Upper lobe of left lung (tissue), 6 donors: ENCODE data around the gene RBM28. TPM values are rescaled to one million over a fixed set of nuclear protein-coding genes. Genes with fewer than 3 reads are reported as not detected.

Experiments
- ATAC-seq, 2 donors: fragments of 200-7000 bp; cut with Tn5 transposase; one replicate each; pipeline ENCODE4 v1.9.1; 2022; ENCODE audit warnings: mild to moderate bottlenecking in 2 of 2, moderate library complexity in 2 of 2; ENCODE audit not compliant: low FRiP score in 2 of 2
- DNase-seq, 2 donors: peaks; one replicate each; pipeline ENCODE4 v3.0.0-alpha.2; 2019 to 2020
- H3K27ac ChIP-seq, 4 donors: fragments of 200-600 bp; sonication (generic); one replicate each; pipeline ENCODE4 v1.5.1; 2016 to 2019
- H3K27me3 ChIP-seq, 4 donors: fragments of 200-600 bp; sonication (generic); one replicate each; pipeline ENCODE4 v1.5.1; 2017 to 2019
- H3K36me3 ChIP-seq, 4 donors: fragments of 200-600 bp; sonication (generic); one replicate each; pipeline ENCODE4 v1.5.1; 2016 to 2019
- H3K4me1 ChIP-seq, 4 donors: fragments of 200-600 bp; sonication (generic); one replicate each; pipeline ENCODE4 v1.5.1; 2018 to 2019
- H3K4me3 ChIP-seq, 4 donors: fragments of 200-600 bp; sonication (generic); one replicate each; pipeline ENCODE4 v1.5.1; 2017 to 2019; ENCODE audit warnings: mild to moderate bottlenecking in 2 of 4, moderate library complexity in 1 of 4
- H3K9me3 ChIP-seq, 4 donors: fragments of 200-600 bp; sonication (generic); one replicate each; pipeline ENCODE4 v1.5.1; 2018 to 2019
- EP300 ChIP-seq, 4 donors: sonication (generic); formaldehyde crosslinking; IDR thresholded peaks; one replicate each; pipeline ENCODE4 v1.5.1; 2017; ENCODE audit warnings: antibody characterized with exemption in 4 of 4, control low read depth in 2 of 4
- POLR2A ChIP-seq, 4 donors: fragments of 450-650 bp; IDR thresholded peaks; one replicate each; pipeline ENCODE4 v1.5.1; 2016 to 2017; ENCODE audit warnings: antibody characterized with exemption in 4 of 4, mild to moderate bottlenecking in 2 of 4
- POLR2AphosphoS5 ChIP-seq, 2 donors: sonication (generic); formaldehyde crosslinking; IDR thresholded peaks; one replicate each; pipeline ENCODE4 v1.5.1; 2017; ENCODE audit warnings: antibody characterized with exemption in 2 of 2
- WGBS, 2 donors: methylation state at CpG; one replicate each; pipeline ENCODE4 v1.1.5; 2017 to 2018; 5-methylcytosine and 5-hydroxymethylcytosine counted together
- total RNA-seq, 6 donors: library from RNA; depleted of rRNA in 4 of 6; stranded (reverse); fragments of >200 nt in 4 of 6; gene quantifications; one replicate each; pipeline versions ENCODE4 v1.1.0 to v1.2.1, GENCODE V29; 2016 to 2021
- TF ChIP-seq, protein P1 (sequence below), 6 experiments: fragments of 450-650 bp in 4 of 6; fragments of 200-600 bp in 2 of 6; sonication (generic) in 2 of 6; IDR thresholded peaks; one replicate each; pipeline ENCODE4 v1.5.1; 2016 to 2019; ENCODE audit warnings: antibody characterized with exemption in 6 of 6
- donor health status: DM: no; HTN: no; CAD: no; lungs with moderate emphysema.
- donor health status: DM: no; HTN: yes; CAD: no; lungs with severe emphysema.

RBM28 gene
- total RNA-seq, 6 donors from 2014 or later, result 20.1 to 108 (median 29.4) TPM

DNA sequence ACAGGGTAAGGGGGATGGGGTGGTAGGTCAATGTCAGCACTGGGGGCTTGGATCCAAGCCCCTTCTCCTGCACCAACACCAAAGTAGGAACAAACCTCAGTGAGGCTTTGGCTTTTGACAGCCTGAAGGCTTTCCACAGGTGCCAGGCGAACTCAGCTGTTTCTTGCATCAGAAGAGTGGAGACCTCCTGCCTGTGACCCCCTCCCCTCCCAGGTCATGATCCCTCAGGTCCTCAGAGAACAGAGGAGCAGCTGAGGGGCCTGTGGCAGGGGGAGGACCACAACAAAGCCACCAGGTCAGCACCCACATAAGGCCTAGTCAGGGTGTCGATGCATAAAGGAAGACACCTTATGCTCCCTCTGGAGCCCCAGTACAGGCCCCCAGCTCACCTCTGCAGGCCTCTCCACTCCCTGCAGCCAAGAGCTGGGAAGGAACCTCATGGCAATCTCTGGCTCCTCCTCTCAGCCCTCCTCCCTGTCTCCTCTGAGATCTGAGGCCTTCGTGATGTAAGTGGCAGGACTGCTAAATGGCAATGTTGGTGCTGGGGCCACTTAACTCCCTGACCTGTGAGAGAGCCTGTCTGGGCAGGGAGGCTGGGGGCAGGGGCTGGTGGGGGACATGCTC is 36.9 kb upstream of the RBM28 start:
- ATAC-seq, result peak in 1 of 2 donors; percentile 28
- WGBS, 2 donors, result 86 to 100% methylated on average over 1 to 3 of the region's 3 CpGs
- Histone ChIP-seq H3K9me3 (no peaks in the 10 kb centered on the region), H3K27ac (no peak overlapping the region), H3K27me3 (no peaks in the 10 kb centered on the region), H3K36me3 (no peaks in the 10 kb centered on the region), H3K4me1 (peaks cover 0 to 9% (median 0%) of the 10 kb centered on the region in 4 donors), H3K4me3 (no peak overlapping the region)
- TF ChIP-seq POLR2AphosphoS5 (IDR thresholded peaks at IDR 0.05) (no peak), POLR2A (IDR thresholded peaks at IDR 0.05) (no peak), EP300 (IDR thresholded peaks at IDR 0.05) (no peak)
- TF ChIP-seq, protein P1, sequence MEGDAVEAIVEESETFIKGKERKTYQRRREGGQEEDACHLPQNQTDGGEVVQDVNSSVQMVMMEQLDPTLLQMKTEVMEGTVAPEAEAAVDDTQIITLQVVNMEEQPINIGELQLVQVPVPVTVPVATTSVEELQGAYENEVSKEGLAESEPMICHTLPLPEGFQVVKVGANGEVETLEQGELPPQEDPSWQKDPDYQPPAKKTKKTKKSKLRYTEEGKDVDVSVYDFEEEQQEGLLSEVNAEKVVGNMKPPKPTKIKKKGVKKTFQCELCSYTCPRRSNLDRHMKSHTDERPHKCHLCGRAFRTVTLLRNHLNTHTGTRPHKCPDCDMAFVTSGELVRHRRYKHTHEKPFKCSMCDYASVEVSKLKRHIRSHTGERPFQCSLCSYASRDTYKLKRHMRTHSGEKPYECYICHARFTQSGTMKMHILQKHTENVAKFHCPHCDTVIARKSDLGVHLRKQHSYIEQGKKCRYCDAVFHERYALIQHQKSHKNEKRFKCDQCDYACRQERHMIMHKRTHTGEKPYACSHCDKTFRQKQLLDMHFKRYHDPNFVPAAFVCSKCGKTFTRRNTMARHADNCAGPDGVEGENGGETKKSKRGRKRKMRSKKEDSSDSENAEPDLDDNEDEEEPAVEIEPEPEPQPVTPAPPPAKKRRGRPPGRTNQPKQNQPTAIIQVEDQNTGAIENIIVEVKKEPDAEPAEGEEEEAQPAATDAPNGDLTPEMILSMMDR (IDR thresholded peaks at IDR 0.05), result no peak
- DNase-seq, result no peak

DNA sequence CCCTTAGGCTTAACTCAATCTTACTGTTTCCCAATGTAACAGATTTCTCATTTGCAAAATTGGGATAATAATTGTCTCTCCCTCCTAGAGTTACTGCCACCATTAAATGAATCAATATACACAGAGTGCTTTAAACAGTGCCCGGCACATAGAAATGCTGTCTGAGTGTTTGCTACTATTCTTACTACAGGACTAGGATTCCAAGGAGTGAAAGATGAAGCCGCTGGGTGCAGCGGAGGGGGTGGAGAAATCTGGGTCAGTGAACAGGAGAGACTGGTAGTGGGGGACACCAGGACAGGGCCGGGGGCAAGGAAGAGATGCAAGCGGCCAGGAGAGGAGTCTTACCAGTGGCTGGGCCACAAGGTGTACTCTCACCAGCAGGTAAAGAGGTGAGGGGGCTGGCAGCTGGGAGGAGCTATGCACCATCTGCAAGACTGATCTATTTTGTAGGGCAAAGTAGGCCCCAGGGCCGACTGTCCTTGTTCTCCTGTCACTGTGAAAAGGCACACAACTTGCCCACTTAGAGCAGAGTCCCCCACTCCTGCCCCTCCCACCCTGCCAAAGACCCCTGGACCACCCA is 36.3 kb upstream of the RBM28 start:
- Histone ChIP-seq H3K4me1 (peaks cover 0 to 9% (median 0%) of the 10 kb centered on the region in 4 donors), H3K27me3 (no peaks in the 10 kb centered on the region), H3K36me3 (no peaks in the 10 kb centered on the region), H3K27ac (no peak overlapping the region), H3K9me3 (no peaks in the 10 kb centered on the region), H3K4me3 (no peak overlapping the region)
- TF ChIP-seq, protein P1 (IDR thresholded peaks at IDR 0.05), result no peak
- TF ChIP-seq EP300 (IDR thresholded peaks at IDR 0.05) (no peak), POLR2A (IDR thresholded peaks at IDR 0.05) (no peak), POLR2AphosphoS5 (IDR thresholded peaks at IDR 0.05) (no peak)
- WGBS, 2 donors, result 90 to 91% methylated on average over 5 to 6 of the region's 6 CpGs
- ATAC-seq (no peak), DNase-seq (no peak)

- WGBS, 2 donors, result 35 to 58% methylated on average over 2 of the region's 2 CpGs
- Histone ChIP-seq H3K9me3 (no peaks in the 10 kb centered on the region), H3K27me3 (no peaks in the 10 kb centered on the region), H3K4me1 (peaks cover 0 to 9% (median 0%) of the 10 kb centered on the region in 4 donors), H3K27ac (no peak overlapping the region), H3K4me3 (no peak overlapping the region), H3K36me3 (no peaks in the 10 kb centered on the region)
- ATAC-seq (no peak), DNase-seq (no peak)
- no peak for TF ChIP-seq POLR2AphosphoS5 (IDR thresholded peaks at IDR 0.05)
- TF ChIP-seq, protein P1 (IDR thresholded peaks at IDR 0.05), result no peak
- TF ChIP-seq POLR2A (IDR thresholded peaks at IDR 0.05), result no peak
- TF ChIP-seq EP300 (IDR thresholded peaks at IDR 0.05), result no peak
Observed at GRCh38 chr7:128378637-128379036, 34.9 kb upstream of the RBM28 start.

- Histone ChIP-seq H3K27me3 (no peaks in the 10 kb centered on the region), H3K4me1 (peaks cover 0 to 3% (median 0%) of the 10 kb centered on the region in 4 donors), H3K9me3 (no peaks in the 10 kb centered on the region), H3K36me3 (no peaks in the 10 kb centered on the region), H3K4me3 (no peak overlapping the region), H3K27ac (no peak overlapping the region)
- no peak for ATAC-seq
- TF ChIP-seq, protein P1 (IDR thresholded peaks at IDR 0.05), result no peak
- TF ChIP-seq EP300 (IDR thresholded peaks at IDR 0.05), result no peak
- no peak for TF ChIP-seq POLR2A (IDR thresholded peaks at IDR 0.05)
- TF ChIP-seq POLR2AphosphoS5 (IDR thresholded peaks at IDR 0.05), result no peak
- WGBS, 2 donors, result 96 to 98% methylated on average over 3 of the region's 3 CpGs
- no peak for DNase-seq
Observed at GRCh38 chr7:128376077-128376476, 32.4 kb upstream of the RBM28 start.

- H3K27me3 ChIP-seq, result no peaks in the 10 kb centered on the region
- TF ChIP-seq, protein P1 (IDR thresholded peaks at IDR 0.05), result no peak
- H3K4me3 ChIP-seq, result no peak overlapping the region
- WGBS, 2 donors, result 67 to 72% methylated on average over 1 of the region's 1 CpG
- DNase-seq (no peak), ATAC-seq (no peak)
- no peak overlapping the region for H3K27ac ChIP-seq
- no peaks in the 10 kb centered on the region for H3K9me3 ChIP-seq
- no peaks in the 10 kb centered on the region for H3K36me3 ChIP-seq
- H3K4me1 ChIP-seq, result no peaks in the 10 kb centered on the region
Observed at GRCh38 chr7:128374041-128374440, 30.3 kb upstream of the RBM28 start.
